K562 (cell line): Measurements from ENCODE around the gene NEU3. TPM values are rescaled to one million over a fixed set of nuclear protein-coding genes. Genes with fewer than 3 reads are reported as not detected.

ENCODE experiments used
- HMGN3 ChIP-seq: IDR thresholded peaks from 2 replicates; pipeline ENCODE4 v1.6.1; 2011; ENCODE audit warnings: borderline replicate concordance, low read depth, mild to moderate bottlenecking, mixed read lengths, low read length; ENCODE audit not compliant: insufficient read length; ENCODE audit errors: extremely low read depth
- KHSRP ChIP-seq: fragments of 450-650 bp; IDR thresholded peaks from 2 replicates; pipeline ENCODE4 v1.6.1; 2017
- NCOA4 ChIP-seq: fragments of 450-650 bp; IDR thresholded peaks from 2 replicates; pipeline ENCODE4 v1.6.1; 2018; ENCODE audit warnings: mild to moderate bottlenecking; ENCODE audit not compliant: partially characterized antibody
- SIN3A ChIP-seq, 2 experiments: fragments of 150-350 bp in 1 of 2; IDR thresholded peaks; 2 replicates each; pipeline ENCODE4 v1.6.1; 2011 to 2016; ENCODE audit warnings: borderline replicate concordance in 2 of 2, low read depth in 2 of 2, low read length in 2 of 2, mild to moderate bottlenecking in 2 of 2, moderate library complexity in 2 of 2; ENCODE audit not compliant: control insufficient read depth in 1 of 2
- TOE1 ChIP-seq, 2 experiments: fragments of 450-650 bp in 1 of 2; sonication (generic) in 1 of 2; formaldehyde crosslinking in 1 of 2; IDR thresholded peaks; 2 replicates each; pipeline versions ENCODE4 v1.7.1 to v1.8.0; 2016 to 2022; ENCODE audit warnings: borderline replicate concordance in 2 of 2, mild to moderate bottlenecking in 2 of 2, antibody characterized with exemption in 1 of 2, inconsistent platforms in 1 of 2, low read depth in 1 of 2, missing genetic modification reagents in 1 of 2, moderate library complexity in 1 of 2
- polyA plus RNA-seq, 8 experiments: library from polyadenylated mRNA; depleted of rRNA in 4 of 8; stranded (reverse) in 5 of 8; unstranded in 3 of 8; fragments of >200 nt; fragmentation: Nextera tagmentation in 2 of 8; fragmentation: Illumina TruSeq in 1 of 8; extraction: Ambion mirVana in 2 of 8; extraction: Trizol in 1 of 8; gene quantifications; 2 replicates each; pipeline versions ENCODE4 v1.2.1 to v1.2.3, GENCODE V29; 2011 to 2014; ENCODE audit warnings: inconsistent platforms in 1 of 8, missing spikeins in 1 of 8
- total RNA-seq, 7 experiments: library from RNA; depleted of rRNA in 6 of 7; stranded (reverse); fragments of >200 nt in 6 of 7; fragmentation: Illumina TruSeq in 2 of 7; extraction: Trizol in 2 of 7; gene quantifications; 2 replicates each; pipeline versions ENCODE4 v1.2.1 to v1.2.3, GENCODE V29; 2011 to 2021; ENCODE audit warnings: low replicate concordance in 1 of 7
- TF ChIP-seq, protein P1 (sequence below): fragments of 450-650 bp; IDR thresholded peaks from 2 replicates; pipeline ENCODE4 v1.6.1; 2016; ENCODE audit warnings: low read depth
- TF ChIP-seq, protein P2 (sequence below): sonication (generic); formaldehyde crosslinking; IDR thresholded peaks from 2 replicates; pipeline ENCODE4 v1.8.0; 2023; ENCODE audit warnings: mild to moderate bottlenecking, missing genetic modification reagents
- TF ChIP-seq, protein P3 (sequence below): sonication (generic); formaldehyde crosslinking; IDR thresholded peaks from 2 replicates; pipeline ENCODE4 v1.8.1; 2023; ENCODE audit warnings: mild to moderate bottlenecking, missing genetic modification reagents
- TF ChIP-seq, protein P4 (sequence below): fragments of 200-400 bp; formaldehyde crosslinking; IDR thresholded peaks from 2 replicates; pipeline ENCODE4 v1.6.1; 2017; ENCODE audit warnings: mild to moderate bottlenecking, low read depth, low read length, moderate library complexity

NEU3 gene
- total and polyA plus RNA-seq, 9 of the 15 experiments (the other 6 are each of a cell fraction or from before 2014, with no cell fraction given): 6.2 to 41.3 (median 31.1) TPM

DNA sequence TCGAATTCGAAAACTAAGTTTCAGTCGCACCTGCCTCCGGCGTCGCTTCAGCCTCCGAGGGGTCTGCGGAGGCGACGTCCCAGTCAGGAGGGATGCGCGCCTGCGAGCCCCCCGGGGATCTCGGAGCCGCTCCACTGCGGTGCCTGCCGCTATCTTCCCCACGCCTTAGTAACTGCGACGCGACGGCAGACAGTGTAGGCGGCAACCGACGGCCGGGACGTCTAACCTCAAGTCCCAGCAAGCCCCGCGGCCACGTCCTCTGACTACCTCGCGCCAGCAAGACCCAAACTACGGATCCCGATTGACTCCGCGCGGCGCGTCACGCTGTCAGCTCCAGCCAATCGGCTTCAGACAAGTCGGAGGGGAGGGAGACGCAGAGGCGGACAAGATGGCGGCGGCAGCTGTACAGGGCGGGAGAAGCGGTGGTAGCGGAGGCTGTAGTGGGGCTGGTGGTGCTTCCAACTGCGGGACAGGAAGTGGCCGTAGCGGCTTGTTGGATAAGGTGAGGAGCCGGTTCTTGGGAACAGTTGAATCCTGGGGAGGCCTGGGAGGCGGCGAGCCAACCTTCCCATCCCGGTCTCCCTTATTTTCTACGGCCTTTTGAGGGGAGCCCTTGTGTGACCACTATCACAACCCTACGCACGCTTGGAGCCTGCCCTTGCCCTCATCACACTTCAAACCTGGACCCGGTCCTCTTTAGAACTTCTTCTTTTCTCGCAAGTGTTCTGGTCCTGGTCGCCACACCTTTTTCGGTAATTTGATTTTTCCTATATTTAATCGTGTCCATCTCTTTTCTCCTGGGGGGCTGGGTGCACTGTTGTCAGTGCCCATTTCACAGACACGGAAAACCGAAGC lies 39.6 kb upstream of the NEU3 start, which contains the start of the genes SPCS2 and XRRA1 (continued):
- TF ChIP-seq, protein P1, sequence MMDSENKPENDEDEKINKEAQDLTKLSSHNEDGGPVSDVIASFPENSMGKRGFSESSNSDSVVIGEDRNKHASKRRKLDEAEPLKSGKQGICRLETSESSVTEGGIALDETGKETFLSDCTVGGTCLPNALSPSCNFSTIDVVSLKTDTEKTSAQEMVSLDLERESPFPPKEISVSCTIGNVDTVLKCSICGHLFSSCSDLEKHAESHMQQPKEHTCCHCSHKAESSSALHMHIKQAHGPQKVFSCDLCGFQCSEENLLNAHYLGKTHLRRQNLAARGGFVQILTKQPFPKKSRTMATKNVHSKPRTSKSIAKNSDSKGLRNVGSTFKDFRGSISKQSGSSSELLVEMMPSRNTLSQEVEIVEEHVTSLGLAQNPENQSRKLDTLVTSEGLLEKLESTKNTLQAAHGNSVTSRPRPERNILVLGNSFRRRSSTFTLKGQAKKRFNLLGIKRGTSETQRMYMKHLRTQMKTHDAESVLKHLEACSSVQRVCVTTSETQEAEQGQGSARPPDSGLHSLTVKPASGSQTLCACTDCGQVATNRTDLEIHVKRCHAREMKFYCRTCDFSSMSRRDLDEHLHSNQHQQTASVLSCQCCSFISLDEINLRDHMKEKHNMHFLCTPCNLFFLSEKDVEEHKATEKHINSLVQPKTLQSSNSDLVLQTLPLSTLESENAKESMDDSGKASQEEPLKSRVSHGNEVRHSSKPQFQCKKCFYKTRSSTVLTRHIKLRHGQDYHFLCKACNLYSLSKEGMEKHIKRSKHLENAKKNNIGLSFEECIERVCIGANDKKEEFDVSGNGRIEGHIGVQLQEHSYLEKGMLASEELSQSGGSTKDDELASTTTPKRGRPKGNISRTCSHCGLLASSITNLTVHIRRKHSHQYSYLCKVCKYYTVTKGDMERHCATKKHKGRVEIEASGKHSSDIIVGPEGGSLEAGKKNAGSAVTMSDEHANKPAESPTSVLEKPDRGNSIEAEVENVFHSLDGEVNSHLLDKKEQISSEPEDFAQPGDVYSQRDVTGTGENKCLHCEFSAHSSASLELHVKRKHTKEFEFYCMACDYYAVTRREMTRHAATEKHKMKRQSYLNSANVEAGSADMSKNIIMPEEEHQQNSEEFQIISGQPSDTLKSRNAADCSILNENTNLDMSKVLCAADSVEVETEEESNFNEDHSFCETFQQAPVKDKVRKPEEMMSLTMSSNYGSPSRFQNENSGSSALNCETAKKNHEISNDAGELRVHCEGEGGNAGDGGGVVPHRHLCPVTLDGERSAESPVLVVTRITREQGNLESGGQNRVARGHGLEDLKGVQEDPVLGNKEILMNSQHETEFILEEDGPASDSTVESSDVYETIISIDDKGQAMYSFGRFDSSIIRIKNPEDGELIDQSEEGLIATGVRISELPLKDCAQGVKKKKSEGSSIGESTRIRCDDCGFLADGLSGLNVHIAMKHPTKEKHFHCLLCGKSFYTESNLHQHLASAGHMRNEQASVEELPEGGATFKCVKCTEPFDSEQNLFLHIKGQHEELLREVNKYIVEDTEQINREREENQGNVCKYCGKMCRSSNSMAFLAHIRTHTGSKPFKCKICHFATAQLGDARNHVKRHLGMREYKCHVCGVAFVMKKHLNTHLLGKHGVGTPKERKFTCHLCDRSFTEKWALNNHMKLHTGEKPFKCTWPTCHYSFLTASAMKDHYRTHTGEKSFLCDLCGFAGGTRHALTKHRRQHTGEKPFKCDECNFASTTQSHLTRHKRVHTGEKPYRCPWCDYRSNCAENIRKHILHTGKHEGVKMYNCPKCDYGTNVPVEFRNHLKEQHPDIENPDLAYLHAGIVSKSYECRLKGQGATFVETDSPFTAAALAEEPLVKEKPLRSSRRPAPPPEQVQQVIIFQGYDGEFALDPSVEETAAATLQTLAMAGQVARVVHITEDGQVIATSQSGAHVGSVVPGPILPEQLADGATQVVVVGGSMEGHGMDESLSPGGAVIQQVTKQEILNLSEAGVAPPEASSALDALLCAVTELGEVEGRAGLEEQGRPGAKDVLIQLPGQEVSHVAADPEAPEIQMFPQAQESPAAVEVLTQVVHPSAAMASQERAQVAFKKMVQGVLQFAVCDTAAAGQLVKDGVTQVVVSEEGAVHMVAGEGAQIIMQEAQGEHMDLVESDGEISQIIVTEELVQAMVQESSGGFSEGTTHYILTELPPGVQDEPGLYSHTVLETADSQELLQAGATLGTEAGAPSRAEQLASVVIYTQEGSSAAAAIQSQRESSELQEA: peak; percentile 91
- TF ChIP-seq SIN3A (IDR thresholded peaks at IDR 0.05; ENCODE audit: borderline replicate concordance in 2 of 2, control insufficient read depth in 1 of 2, low read depth in 2 of 2, low read length in 2 of 2): peak; percentile 70 to 86; a peak in 2 of 4 replicates
- TF ChIP-seq, protein P2, sequence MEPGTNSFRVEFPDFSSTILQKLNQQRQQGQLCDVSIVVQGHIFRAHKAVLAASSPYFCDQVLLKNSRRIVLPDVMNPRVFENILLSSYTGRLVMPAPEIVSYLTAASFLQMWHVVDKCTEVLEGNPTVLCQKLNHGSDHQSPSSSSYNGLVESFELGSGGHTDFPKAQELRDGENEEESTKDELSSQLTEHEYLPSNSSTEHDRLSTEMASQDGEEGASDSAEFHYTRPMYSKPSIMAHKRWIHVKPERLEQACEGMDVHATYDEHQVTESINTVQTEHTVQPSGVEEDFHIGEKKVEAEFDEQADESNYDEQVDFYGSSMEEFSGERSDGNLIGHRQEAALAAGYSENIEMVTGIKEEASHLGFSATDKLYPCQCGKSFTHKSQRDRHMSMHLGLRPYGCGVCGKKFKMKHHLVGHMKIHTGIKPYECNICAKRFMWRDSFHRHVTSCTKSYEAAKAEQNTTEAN: no peak
- TF ChIP-seq NCOA4: no peak
- TF ChIP-seq, protein P3, sequence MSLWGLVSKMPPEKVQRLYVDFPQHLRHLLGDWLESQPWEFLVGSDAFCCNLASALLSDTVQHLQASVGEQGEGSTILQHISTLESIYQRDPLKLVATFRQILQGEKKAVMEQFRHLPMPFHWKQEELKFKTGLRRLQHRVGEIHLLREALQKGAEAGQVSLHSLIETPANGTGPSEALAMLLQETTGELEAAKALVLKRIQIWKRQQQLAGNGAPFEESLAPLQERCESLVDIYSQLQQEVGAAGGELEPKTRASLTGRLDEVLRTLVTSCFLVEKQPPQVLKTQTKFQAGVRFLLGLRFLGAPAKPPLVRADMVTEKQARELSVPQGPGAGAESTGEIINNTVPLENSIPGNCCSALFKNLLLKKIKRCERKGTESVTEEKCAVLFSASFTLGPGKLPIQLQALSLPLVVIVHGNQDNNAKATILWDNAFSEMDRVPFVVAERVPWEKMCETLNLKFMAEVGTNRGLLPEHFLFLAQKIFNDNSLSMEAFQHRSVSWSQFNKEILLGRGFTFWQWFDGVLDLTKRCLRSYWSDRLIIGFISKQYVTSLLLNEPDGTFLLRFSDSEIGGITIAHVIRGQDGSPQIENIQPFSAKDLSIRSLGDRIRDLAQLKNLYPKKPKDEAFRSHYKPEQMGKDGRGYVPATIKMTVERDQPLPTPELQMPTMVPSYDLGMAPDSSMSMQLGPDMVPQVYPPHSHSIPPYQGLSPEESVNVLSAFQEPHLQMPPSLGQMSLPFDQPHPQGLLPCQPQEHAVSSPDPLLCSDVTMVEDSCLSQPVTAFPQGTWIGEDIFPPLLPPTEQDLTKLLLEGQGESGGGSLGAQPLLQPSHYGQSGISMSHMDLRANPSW (CRISPR knock-in tag): peak; percentile 53; the same call in 1 of the 2 replicates
- TF ChIP-seq TOE1 (IDR thresholded peaks at IDR 0.05; ENCODE audit: borderline replicate concordance): peak; percentile 82
- no peak; the same call in 1 of the 2 replicates for TF ChIP-seq TOE1 (CRISPR knock-in tag; IDR thresholded peaks at IDR 0.05; ENCODE audit: borderline replicate concordance, low read depth)
- TF ChIP-seq, protein P4, sequence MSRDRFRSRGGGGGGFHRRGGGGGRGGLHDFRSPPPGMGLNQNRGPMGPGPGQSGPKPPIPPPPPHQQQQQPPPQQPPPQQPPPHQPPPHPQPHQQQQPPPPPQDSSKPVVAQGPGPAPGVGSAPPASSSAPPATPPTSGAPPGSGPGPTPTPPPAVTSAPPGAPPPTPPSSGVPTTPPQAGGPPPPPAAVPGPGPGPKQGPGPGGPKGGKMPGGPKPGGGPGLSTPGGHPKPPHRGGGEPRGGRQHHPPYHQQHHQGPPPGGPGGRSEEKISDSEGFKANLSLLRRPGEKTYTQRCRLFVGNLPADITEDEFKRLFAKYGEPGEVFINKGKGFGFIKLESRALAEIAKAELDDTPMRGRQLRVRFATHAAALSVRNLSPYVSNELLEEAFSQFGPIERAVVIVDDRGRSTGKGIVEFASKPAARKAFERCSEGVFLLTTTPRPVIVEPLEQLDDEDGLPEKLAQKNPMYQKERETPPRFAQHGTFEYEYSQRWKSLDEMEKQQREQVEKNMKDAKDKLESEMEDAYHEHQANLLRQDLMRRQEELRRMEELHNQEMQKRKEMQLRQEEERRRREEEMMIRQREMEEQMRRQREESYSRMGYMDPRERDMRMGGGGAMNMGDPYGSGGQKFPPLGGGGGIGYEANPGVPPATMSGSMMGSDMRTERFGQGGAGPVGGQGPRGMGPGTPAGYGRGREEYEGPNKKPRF: no peak
- no peak for TF ChIP-seq KHSRP
- peak; percentile 87 for TF ChIP-seq HMGN3
